HepG2 (cell line): Measurements from ENCODE around the gene PTPRO. TPM values are rescaled to one million over a fixed set of nuclear protein-coding genes. Genes with fewer than 3 reads are reported as not detected.

Source experiments
- ATAC-seq: fragments of 200-7000 bp; cut with Tn5 transposase; 3 replicates; pipeline ENCODE4 v1.9.1; 2020; ENCODE audit warnings: mild to moderate bottlenecking, moderate library complexity
- BruUV-seq: library from RNA; stranded (reverse); fragments of 400-500 nt; replicated peaks from 2 replicates; lab custom pipeline; 2021; lab: Mats Ljungman, UMichigan
- CTCF ChIA-PET: fragments of 300-600 bp; formaldehyde crosslinking; extraction: SDS; loops from one replicate; lab custom pipeline; 2021; ENCODE audit warnings: low total read pairs, inconsistent platforms, low intra/inter-chr PET ratio; lab: Yijun Ruan, JAX
- POLR2A ChIA-PET: fragments of 350-600 bp; sonication (Branson Sonifier 250); formaldehyde crosslinking; loops from one replicate; lab custom pipeline; 2020; ENCODE audit warnings: antibody characterized with exemption, inconsistent platforms; lab: Yijun Ruan, JAX
- DNase-seq: peaks from one replicate; pipeline ENCODE4 v3.0.0-alpha.2; 2015; ENCODE audit warnings: low spot score
- FAIRE-seq: peaks from 3 replicates; lab custom pipeline; 2011; peaks lifted over from hg19 to GRCh38; lab: Jason Lieb, UNC
- H2AFZ ChIP-seq: one replicate; pipeline ENCODE4 v1.6.1; 2011; ENCODE audit warnings: low read length, inconsistent platforms
- H3K27ac ChIP-seq: fragments of 300-600 bp; 3 replicates; pipeline ENCODE4 v1.8.0; 2011; ENCODE audit warnings: mixed run types, mild to moderate bottlenecking, mixed read lengths, low read length, inconsistent platforms; ENCODE audit not compliant: insufficient read depth; ENCODE audit errors: extremely low read length
- H3K27me3 ChIP-seq, 2 experiments: fragments of 200-600 bp in 1 of 2; 2 replicates in 1 of 2; 3 replicates in 1 of 2; pipeline versions ENCODE4 v1.6.0 to v1.8.0; 2011; ENCODE audit warnings: low read length in 2 of 2, mild to moderate bottlenecking in 2 of 2, moderate library complexity in 2 of 2, inconsistent platforms in 1 of 2; ENCODE audit not compliant: insufficient read depth in 2 of 2, control insufficient read depth in 1 of 2
- H3K36me3 ChIP-seq, 2 experiments: fragments of 200-600 bp in 1 of 2; replicated peaks in 1 of 2; 2 replicates in 1 of 2; 3 replicates in 1 of 2; pipeline versions ENCODE4 v1.5.1 to v1.8.0; 2011; ENCODE audit warnings: low read length in 2 of 2, inconsistent platforms in 1 of 2; ENCODE audit not compliant: insufficient read depth in 2 of 2, control insufficient read depth in 1 of 2
- H3K4me1 ChIP-seq: 2 replicates; pipeline ENCODE4 v1.5.1; 2012; ENCODE audit warnings: low read length, inconsistent platforms; ENCODE audit not compliant: insufficient read depth
- H3K4me2 ChIP-seq: 2 replicates; pipeline ENCODE4 v1.6.0; 2011; ENCODE audit warnings: low read depth, low read length, inconsistent platforms
- H3K4me3 ChIP-seq, 3 experiments: fragments of 200-600 bp in 1 of 3; sonication (generic), shearing (Covaris generic) in 1 of 3; replicated peaks in 1 of 3; 2 replicates each; pipeline ENCODE4 v1.5.1; 2011 to 2016; ENCODE audit warnings: low read length in 3 of 3, inconsistent platforms in 2 of 3, low read depth in 2 of 3, mild to moderate bottlenecking in 2 of 3, control low read depth in 1 of 3, mixed read lengths in 1 of 3; ENCODE audit not compliant: insufficient read depth in 1 of 3
- H3K79me2 ChIP-seq: one replicate; pipeline ENCODE4 v1.6.1; 2011; ENCODE audit warnings: low read length, inconsistent platforms; ENCODE audit not compliant: insufficient read depth
- H3K9ac ChIP-seq: 2 replicates; pipeline ENCODE4 v1.6.0; 2011; ENCODE audit warnings: mild to moderate bottlenecking, low read depth, low read length, inconsistent platforms; ENCODE audit not compliant: insufficient read depth
- H3K9me3 ChIP-seq: 2 replicates; pipeline ENCODE4 v1.5.1; 2012; ENCODE audit warnings: mild to moderate bottlenecking, low read length
- H4K20me1 ChIP-seq: 2 replicates; pipeline ENCODE4 v1.6.0; 2011; ENCODE audit warnings: inconsistent platforms, mild to moderate bottlenecking, low read length, moderate library complexity; ENCODE audit not compliant: insufficient read depth
- ATAD3A ChIP-seq: sonication (generic); formaldehyde crosslinking; IDR thresholded peaks from 2 replicates; pipeline ENCODE4 v1.4.0; 2020; ENCODE audit warnings: missing genetic modification reagents
- EED ChIP-seq: sonication (generic); formaldehyde crosslinking; IDR thresholded peaks from 2 replicates; pipeline ENCODE4 v1.5.0; 2020; ENCODE audit warnings: mild to moderate bottlenecking, missing genetic modification reagents
- HNRNPK ChIP-seq: fragments of 200-400 bp; formaldehyde crosslinking; IDR thresholded peaks from 2 replicates; pipeline ENCODE4 v1.6.1; 2018; ENCODE audit warnings: low read length, low read depth, moderate library complexity, mild to moderate bottlenecking; ENCODE audit not compliant: poor library complexity, severe bottlenecking
- PREB ChIP-seq: sonication (generic); formaldehyde crosslinking; IDR thresholded peaks from 2 replicates; pipeline ENCODE4 v1.4.0; 2020; ENCODE audit warnings: missing genetic modification reagents
- ZBTB3 ChIP-seq: sonication (generic); formaldehyde crosslinking; IDR thresholded peaks from 2 replicates; pipeline ENCODE4 v1.4.0; 2020; ENCODE audit warnings: low read depth, mild to moderate bottlenecking, moderate library complexity, missing genetic modification reagents, borderline replicate concordance
- ZNF30 ChIP-seq: sonication (generic); formaldehyde crosslinking; IDR thresholded peaks from 2 replicates; pipeline ENCODE4 v1.5.0; 2020; ENCODE audit warnings: mild to moderate bottlenecking, missing genetic modification reagents
- WGBS: methylation state at CpG from one replicate; pipeline ENCODE4 v1.1.6; 2017; ENCODE audit warnings: low lambda C conversion rate; 5-methylcytosine and 5-hydroxymethylcytosine counted together
- in situ Hi-C: cut with HindIII; loops from 2 replicates; pipeline ENCODE4 v1.10.0; 2017; ENCODE audit warnings: low pct_unique_long_range_greater_than_20kb; ENCODE audit not compliant: extremely low pct_ligation_motif_present
- intact Hi-C: fragments of 100-400 bp; cut with micrococcal nuclease; formaldehyde crosslinking; loops from one replicate; pipeline ENCODE4 v1.10.0; 2022; ENCODE audit not compliant: unreplicated experiment
- polyA plus RNA-seq, 8 experiments: library from polyadenylated mRNA; depleted of rRNA in 3 of 8; stranded (reverse) in 7 of 8; unstranded in 1 of 8; fragments of >200 nt; fragmentation: Illumina TruSeq in 4 of 8; extraction: Trizol in 4 of 8; gene quantifications; 2 replicates each; pipeline versions ENCODE4 v1.2.1 to v1.2.3, GENCODE V29; 2011 to 2016; ENCODE audit warnings: low read depth in 4 of 8, missing spikeins in 1 of 8, mixed read lengths in 1 of 8; ENCODE audit not compliant: insufficient read depth in 1 of 8
- total RNA-seq, 5 experiments: library from RNA; depleted of rRNA; stranded (reverse); fragments of >200 nt; fragmentation: Illumina TruSeq; extraction: Trizol; gene quantifications; 2 replicates each; pipeline ENCODE4 v1.2.3, GENCODE V29; 2016; ENCODE audit warnings: low read depth in 1 of 5
- TF ChIP-seq, protein P1 (sequence below): sonication (generic); formaldehyde crosslinking; IDR thresholded peaks from 2 replicates; pipeline ENCODE4 v1.4.0; 2020; ENCODE audit warnings: mild to moderate bottlenecking, missing genetic modification reagents
- TF ChIP-seq, protein P2 (sequence below): sonication (generic); formaldehyde crosslinking; IDR thresholded peaks from 2 replicates; pipeline ENCODE4 v1.8.1; 2022; ENCODE audit warnings: mild to moderate bottlenecking, missing genetic modification reagents
- TF ChIP-seq, protein P3 (sequence below): sonication (generic); formaldehyde crosslinking; IDR thresholded peaks from 2 replicates; pipeline ENCODE4 v1.4.0; 2020; ENCODE audit warnings: missing genetic modification reagents, mild to moderate bottlenecking, borderline replicate concordance

Gene PTPRO
- total and polyA plus RNA-seq, 2 of the 13 experiments (the other 11 are each of a cell fraction or from before 2014, with no cell fraction given): 0.04 TPM; not detected in 1

GRCh38 chr12:15453613-15454012, 131.3 kb downstream of the PTPRO start (continued):
- TF ChIP-seq EED (no peak), HNRNPK (no peak)
- TF ChIP-seq, protein P1, sequence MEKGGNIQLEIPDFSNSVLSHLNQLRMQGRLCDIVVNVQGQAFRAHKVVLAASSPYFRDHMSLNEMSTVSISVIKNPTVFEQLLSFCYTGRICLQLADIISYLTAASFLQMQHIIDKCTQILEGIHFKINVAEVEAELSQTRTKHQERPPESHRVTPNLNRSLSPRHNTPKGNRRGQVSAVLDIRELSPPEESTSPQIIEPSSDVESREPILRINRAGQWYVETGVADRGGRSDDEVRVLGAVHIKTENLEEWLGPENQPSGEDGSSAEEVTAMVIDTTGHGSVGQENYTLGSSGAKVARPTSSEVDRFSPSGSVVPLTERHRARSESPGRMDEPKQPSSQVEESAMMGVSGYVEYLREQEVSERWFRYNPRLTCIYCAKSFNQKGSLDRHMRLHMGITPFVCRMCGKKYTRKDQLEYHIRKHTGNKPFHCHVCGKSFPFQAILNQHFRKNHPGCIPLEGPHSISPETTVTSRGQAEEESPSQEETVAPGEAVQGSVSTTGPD (CRISPR knock-in tag): no peak

DNA sequence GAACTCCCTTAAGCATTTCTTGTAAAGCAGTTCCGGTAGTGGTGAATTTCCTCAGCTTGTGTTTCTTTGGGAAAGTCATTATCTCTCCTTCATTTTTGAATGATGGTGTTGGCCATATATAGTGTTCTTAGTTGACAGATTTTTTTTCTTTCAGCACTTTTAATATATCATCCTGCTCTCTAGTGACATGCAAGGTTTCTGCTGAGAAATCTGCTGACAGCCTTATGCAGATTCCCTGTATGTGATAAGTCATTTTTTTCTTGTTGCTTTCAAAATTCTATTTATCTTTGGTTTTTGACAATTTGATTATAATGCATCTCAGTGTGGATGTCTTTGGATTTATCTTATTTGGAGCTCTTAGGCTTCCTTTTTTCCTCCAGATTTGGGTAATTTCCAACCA, 135.7 kb downstream of the PTPRO start:
- FAIRE-seq (no peak), ATAC-seq (no peak), DNase-seq (no peak)
- intact Hi-C loops: no loop called here
- Histone ChIP-seq H3K4me2 (no peak overlapping the region), H3K36me3 (no peaks in the 10 kb centered on the region), H4K20me1 (no peaks in the 10 kb centered on the region), H3K27me3 (no peaks in the 10 kb centered on the region), H3K79me2 (no peaks in the 10 kb centered on the region), H3K9me3 (peaks cover 12% of the 10 kb centered on the region), H3K27ac (no peak overlapping the region), H3K9ac (no peak overlapping the region), H2AFZ (no peak overlapping the region), H3K4me1 (no peaks in the 10 kb centered on the region), H3K4me3 (no peak overlapping the region)
- in situ Hi-C loops: no loop called here
- BruUV-seq: no TSS peak
- TF ChIP-seq ZBTB3 (CRISPR knock-in tag): no peak
- ChIA-PET POLR2A (no interaction called here), CTCF (no interaction called here)
- 2% methylated on average over 1 of the region's 1 CpG for WGBS

DNA sequence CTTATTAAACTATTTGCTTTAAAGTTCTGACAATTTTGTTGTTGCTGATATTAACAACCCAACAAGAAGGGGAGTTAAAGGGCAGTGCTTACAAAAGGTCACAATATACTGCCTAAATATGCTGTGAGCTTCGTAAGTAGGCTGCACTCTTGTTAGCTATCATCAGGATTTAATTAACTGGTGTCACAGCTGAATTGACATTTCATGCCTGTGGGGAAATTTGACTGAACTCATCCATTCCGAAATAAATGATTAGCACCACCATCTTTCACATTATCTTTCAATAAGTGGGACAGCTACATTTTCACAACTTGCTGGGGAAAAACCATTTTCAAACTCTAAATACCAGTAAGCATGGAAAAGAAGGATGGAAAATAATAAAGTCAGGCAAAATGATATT, 146.6 kb downstream of the PTPRO start:
- no peak for ATAC-seq
- H3K27me3 ChIP-seq: no peaks in the 10 kb centered on the region

More for the DNA sequence above, 146.6 kb downstream of the PTPRO start:
- Histone ChIP-seq H4K20me1 (no peaks in the 10 kb centered on the region), H3K4me1 (no peaks in the 10 kb centered on the region), H3K79me2 (no peaks in the 10 kb centered on the region), H3K36me3 (no peaks in the 10 kb centered on the region), H3K4me3 (no peak overlapping the region), H3K27ac (no peak overlapping the region), H3K4me2 (no peak overlapping the region), H2AFZ (no peak overlapping the region), H3K9me3 (no peaks in the 10 kb centered on the region), H3K9ac (no peak overlapping the region)
- 0% methylated on average over 2 of the region's 2 CpGs for WGBS
- intact Hi-C loops (no loop called here), in situ Hi-C loops (no loop called here)
- POLR2A ChIA-PET: no interaction called here
- DNase-seq (no peak), FAIRE-seq (no peak)
- CTCF ChIA-PET: no interaction called here
- BruUV-seq: no TSS peak
- TF ChIP-seq, protein P2, sequence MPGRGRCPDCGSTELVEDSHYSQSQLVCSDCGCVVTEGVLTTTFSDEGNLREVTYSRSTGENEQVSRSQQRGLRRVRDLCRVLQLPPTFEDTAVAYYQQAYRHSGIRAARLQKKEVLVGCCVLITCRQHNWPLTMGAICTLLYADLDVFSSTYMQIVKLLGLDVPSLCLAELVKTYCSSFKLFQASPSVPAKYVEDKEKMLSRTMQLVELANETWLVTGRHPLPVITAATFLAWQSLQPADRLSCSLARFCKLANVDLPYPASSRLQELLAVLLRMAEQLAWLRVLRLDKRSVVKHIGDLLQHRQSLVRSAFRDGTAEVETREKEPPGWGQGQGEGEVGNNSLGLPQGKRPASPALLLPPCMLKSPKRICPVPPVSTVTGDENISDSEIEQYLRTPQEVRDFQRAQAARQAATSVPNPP: no peak
- TF ChIP-seq PREB (CRISPR knock-in tag) (no peak), ZNF30 (CRISPR knock-in tag) (no peak), ATAD3A (CRISPR knock-in tag) (no peak)
- TF ChIP-seq, protein P3, sequence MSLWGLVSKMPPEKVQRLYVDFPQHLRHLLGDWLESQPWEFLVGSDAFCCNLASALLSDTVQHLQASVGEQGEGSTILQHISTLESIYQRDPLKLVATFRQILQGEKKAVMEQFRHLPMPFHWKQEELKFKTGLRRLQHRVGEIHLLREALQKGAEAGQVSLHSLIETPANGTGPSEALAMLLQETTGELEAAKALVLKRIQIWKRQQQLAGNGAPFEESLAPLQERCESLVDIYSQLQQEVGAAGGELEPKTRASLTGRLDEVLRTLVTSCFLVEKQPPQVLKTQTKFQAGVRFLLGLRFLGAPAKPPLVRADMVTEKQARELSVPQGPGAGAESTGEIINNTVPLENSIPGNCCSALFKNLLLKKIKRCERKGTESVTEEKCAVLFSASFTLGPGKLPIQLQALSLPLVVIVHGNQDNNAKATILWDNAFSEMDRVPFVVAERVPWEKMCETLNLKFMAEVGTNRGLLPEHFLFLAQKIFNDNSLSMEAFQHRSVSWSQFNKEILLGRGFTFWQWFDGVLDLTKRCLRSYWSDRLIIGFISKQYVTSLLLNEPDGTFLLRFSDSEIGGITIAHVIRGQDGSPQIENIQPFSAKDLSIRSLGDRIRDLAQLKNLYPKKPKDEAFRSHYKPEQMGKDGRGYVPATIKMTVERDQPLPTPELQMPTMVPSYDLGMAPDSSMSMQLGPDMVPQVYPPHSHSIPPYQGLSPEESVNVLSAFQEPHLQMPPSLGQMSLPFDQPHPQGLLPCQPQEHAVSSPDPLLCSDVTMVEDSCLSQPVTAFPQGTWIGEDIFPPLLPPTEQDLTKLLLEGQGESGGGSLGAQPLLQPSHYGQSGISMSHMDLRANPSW (CRISPR knock-in tag): no peak
